ENCODE results near the gene OSGEP.
"Not testable (repeated sequence)": the region's sequence is repeated elsewhere in the genome, so short reads cannot be mapped to it uniquely, and the experiment has no call there.

Gene OSGEP

GRCh38 chr14:20469242-20469889 lies 14.8 kb upstream of the OSGEP start, which contains the start of gene PNP:
PNP (plus strand) TSS chr14:20469406; CDS start chr14:20469525, 119 bp downstream.
- peak; percentile 86 for DNase-seq

GRCh38 chr14:20468764-20469241 lies 14.2 kb upstream of the OSGEP start:
- DNase-seq, result no peak

- DNase-seq, result peak; percentile 100
Observed at GRCh38 chr14:20461225-20462141, 6.9 kb upstream of the OSGEP start, which contains the start of gene PIP4P1. PIP4P1 (minus strand) TSS chr14:20461434; CDS start chr14:20461325, 109 bp downstream.

GRCh38 chr14:20460458-20461224 lies 6.0 kb upstream of the OSGEP start:
- no peak for DNase-seq

DNA sequence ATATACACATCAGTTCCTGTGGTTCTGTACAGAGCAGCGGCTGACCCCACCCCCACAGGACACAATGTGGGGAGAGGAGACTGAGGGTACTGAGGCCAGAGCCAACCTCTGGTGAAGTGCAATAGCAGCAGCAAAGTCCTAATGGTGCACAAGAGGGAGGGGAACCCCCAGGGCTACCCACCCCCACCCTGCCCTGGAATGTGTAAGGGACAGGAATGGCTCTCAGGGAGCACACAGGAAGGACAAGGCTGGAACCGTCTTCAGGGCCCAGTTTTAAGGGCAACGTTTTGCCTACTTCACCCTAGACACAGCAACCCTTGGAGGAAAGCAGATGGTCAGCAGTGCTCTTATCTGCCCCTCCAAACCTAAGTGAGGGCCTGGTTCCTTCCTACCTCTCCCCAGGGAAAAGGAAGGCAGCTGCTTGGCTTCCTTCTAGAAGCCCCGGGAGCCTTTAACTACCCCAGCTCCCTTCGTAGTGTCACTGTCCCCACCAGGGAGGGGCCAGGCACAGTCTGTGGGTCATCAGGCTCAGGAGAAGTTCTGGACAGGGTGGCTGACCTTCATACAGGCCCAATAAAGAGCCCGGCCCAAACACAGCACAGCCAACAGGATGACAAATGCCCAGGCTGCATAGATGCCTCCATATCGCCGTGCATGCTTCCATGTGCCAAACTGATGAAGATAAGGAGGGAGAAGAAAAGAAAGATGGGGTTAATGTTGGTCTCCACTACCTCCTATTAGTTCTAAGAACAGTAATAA lies 3.6 kb upstream of the OSGEP start:
- no peak for DNase-seq

- no peak for DNase-seq
Observed at GRCh38 chr14:20456971-20457370, 2.4 kb upstream of the OSGEP start.

DNA sequence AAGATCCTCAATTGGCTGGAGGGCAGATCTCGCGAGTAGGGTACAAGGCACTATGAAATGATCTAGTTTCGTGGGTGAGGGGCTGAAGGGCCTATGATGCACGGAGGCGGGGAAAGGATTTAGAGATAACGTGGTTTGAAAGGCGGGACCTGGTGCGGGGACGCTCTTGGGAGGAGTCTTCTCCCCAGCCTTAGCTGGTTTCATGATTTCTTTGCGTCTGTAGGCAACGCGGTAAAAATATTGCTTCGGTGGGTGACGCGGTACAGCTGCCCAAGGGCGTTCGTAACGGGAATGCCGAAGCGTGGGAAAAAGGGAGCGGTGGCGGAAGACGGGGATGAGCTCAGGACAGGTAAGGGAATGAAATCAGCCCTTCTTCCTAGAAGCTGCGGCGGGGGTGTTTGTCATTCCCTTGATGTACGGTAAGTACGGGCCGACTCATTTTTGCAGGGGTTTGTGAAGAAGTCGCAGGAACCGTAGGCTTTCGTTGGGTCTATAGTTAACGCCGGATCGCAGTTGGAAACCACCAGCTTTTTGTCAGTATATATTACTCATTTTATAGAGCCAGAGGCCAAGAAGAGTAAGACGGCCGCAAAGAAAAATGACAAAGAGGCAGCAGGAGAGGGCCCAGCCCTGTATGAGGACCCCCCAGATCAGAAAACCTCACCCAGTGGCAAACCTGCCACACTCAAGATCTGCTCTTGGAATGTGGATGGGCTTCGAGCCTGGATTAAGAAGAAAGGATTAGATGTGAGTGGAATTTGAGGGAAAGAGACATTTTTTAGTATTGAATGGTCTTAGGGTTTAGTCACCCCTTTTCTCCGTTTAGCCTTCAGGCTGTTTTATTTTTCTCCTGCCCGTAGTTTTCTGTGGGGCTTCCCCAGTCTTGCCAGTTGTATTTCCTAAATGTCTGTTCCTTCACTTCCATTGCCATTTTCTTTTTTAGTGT lies 1.0 kb upstream of the OSGEP start:
- no peak for DNase-seq

DNA sequence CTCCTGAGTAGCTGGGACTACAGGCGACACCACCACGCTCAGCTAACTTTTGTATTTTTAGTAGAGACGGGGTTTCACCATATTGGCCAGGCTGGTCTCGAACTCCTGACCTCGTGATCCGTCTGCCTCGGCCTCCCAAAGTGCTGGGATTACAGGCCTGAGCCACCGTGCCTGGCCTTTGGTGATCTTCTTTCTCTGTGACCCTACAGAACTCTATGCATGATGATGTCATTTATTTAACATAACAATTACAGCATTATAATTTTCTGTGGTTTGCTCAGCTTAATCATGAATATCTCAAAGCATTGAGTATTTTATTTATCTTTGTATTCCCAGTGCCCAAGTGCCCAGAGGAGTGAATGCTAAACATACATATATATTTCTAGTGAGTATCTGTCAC lies 1.8 kb downstream of the OSGEP start:
- not testable (repeated sequence) for DNase-seq

GRCh38 chr14:20446889-20447288 lies 7.7 kb downstream of the OSGEP start:
- DNase-seq, result no peak

GRCh38 chr14:20443650-20444049 lies 11.0 kb downstream of the OSGEP start:
- DNase-seq, result not testable (repeated sequence)

DNA sequence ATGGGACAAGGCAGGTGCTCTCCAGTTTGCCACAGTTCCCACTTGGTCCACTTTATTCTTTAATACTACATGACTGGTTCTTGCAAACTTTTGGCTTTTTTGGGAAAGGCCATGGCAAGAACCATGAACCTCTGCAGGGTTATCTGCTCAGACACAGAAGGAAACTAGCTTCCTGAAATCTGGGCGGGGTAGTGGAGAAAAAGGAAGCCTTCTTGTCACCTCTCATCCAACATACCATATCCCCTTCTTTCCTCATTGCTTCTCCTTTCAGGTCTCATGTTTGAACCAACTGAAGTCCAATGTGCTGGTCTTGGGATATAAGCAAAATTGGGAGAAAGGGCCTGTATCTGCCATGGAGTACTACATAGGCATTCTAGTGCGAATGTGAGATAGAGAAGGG lies 13.2 kb downstream of the OSGEP start:
- no peak for DNase-seq

DNA sequence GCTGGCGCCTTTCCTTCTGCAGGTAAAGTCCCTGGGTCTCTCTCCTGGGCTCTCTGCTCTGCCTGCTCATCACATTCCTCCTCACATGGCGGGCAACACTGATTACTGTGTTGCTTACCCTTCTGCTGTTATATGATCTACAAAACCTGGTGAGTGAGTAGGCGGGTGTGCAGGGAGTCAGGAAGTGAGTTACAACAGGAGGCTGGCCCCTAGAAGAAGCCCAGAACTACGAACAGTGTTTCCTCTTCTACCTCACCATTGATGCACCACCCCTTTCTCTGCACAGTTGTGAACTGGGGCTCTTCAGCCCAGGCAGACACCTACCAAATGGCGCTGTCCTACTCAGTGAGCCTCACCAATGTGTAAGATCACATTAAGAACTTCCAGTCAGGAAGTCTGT lies 13.7 kb downstream of the OSGEP start:
- no peak for DNase-seq

DNA sequence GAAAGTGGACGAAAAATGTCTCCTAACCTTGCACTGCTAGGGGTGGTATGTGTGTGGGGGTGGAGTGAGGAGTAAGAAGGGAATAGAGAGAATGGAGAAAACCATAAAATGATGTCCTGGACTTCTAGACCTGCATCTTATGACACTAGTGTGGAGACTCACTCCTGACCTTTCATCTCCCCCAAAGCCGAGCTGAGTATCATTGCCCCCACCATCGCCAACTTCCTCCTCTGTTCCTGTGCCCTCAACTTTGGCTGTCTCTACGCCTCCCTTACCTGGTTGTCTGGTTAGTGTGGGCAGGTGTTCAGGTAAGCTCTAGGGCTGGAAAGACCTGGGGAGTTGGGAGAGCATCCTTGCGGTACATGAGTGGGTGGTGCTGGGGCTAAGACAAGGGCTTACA lies 14.1 kb downstream of the OSGEP start:
- DNase-seq, result no peak

- no peak for DNase-seq
Observed at GRCh38 chr14:20438664-20439063, 15.9 kb downstream of the OSGEP start.

DNA sequence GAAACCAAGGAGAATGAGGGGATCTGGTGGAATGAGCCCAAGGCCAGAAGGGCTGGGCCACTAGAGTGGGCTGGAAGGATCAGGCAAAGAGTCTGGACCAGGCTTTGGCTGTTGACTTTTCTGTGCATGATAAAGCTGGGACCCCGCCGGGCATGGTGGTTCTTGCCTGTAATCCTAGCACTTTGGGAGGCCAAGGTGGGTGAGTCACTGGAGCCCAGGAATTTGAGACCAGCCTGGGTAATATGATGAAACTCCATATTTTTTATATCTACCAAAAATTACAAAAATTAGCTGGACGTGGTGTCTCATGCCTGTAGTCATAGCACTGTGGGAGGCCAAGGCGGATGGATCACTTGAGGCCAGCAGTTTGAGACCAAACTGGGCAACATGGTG lies 18.3 kb downstream of the OSGEP start:
- DNase-seq, result no peak

DNA sequence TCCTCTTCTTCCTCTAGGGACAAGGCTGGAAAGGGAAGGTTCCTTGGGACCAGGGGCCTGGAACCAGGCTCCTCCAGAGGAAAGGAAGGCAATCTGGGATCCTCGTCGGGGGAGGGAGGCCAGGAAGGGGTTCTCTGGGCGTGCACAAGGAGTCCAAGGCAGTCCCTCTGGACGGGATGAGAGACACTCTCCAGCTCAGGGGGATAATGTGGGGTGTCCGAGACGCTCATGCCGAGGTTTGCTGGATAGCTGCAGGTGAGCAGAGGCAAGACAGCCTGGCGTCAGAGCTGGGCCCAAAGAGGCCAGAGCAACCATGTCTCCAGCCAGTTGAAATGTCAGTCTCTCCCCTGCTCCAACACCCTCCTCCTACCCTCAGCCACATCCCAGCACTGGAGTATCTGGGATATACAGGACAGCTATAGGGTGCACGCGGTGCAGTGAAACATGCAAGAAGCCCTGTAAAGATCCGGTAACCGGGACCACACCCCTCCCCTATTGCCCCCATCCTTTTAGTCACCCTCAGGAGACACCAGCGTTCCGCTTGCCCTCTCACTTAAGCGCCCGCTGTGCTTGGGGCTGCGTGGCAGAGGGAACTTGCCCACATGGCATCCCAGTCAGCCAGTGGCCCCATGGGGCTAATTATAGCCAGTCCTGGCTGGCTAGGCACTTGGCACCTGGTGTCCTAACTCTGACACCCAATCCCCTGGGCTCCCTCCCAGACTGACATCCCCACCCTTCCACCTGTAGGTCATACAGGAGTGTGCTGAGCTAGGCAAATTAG lies 18.8 kb downstream of the OSGEP start, which contains the start of gene KLHL33:
TSS of gene KLHL33 (minus strand) at position 585 of the 781 bp plus-strand sequence. CDS start at position 230, 355 bp downstream.
- no peak for DNase-seq

DNA sequence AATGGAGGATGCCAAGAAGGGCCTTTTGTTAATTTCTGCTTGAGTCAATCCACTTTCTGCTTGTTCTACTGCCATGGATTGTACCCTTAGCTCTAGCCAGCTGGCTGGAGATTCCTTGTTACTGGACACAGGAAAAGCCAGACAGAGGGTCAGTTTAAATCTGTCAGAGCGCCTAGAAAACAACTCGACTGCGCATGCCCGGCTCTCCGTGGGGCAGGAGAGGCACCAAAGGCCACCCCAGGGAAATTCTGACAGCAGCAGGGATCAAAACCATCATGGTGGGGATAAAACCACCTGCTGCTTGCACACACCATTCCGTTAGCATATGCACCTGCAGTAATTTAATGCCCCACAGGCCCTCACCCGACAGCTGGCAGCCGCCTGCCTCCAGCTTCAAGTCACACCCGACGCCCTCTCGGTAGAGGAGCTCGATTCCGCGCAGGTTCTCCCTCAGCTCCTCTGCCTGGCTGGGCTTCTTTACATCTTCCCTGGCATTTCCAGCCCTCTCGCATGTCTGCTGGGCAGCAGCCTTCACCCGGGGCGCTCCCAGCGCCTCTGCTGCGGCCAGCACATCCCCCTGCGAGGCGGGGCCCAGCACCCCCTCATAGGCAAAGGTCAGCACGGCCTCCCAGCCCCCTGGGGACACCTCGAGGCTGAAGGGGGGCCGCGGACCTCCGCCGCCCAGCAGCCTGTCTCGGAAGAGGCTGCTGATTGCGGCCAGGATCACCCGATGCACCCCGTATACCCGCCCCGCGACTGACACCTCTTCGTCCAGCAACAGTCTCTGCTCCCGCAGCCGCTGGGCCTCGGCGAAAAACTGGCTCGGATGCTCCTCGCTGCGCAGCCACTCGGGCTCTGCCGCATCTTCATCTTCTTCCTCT lies 19.7 kb downstream of the OSGEP start:
- DNase-seq, result peak; percentile 50

- DNase-seq, result no peak
Observed at GRCh38 chr14:20429801-20430669, 24.6 kb downstream of the OSGEP start.
